GM15510 (cell line): ENCODE results near the gene EFR3B.

Source experiments
- POLR2A ChIP-seq: IDR thresholded peaks from 3 replicates; pipeline ENCODE4 v1.6.1; 2011; ENCODE audit warnings: borderline replicate concordance; ENCODE audit not compliant: insufficient read length; ENCODE audit errors: extremely low read depth

Gene EFR3B

DNA sequence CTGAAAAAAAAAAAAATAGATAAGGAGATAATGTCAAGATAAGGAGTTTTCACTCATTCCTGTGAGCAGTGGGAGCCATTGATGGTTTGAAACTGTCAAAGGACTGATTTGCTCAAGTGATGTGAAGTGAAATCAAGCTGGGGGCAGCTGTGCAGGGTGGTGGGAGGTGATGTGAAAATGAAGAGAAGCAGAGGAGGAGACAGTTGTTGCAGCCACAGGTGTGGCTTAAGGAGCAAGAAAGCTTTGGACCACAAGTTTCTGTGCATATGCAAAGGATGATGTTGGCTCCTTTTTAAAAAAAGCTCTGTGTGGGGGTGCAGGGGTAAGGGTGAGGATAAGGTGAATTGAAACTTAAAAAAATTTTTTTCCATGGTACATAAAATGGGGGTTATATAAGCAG is 8.3 kb downstream of the EFR3B start:
- no peak for TF ChIP-seq POLR2A

DNA sequence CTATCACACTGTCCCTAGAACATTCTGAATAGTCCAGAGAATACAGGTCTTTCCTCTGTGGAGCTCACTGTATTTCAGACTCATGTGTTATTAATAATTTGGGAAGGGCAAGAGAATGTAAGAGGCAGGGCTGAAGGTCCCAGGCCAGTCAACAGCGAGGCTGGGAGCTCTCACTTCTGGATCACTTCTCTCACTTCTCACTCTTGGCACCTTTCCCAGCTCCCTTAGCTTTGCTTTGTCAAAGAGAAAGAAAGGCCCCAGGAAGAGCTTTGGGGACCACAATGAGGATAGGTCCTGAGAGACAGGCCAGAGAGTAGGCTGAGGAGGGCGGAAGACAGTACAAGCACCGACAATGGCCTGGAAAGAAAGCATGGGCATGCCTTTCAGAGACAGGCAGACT is 11.2 kb downstream of the EFR3B start:
- TF ChIP-seq POLR2A, result no peak

DNA sequence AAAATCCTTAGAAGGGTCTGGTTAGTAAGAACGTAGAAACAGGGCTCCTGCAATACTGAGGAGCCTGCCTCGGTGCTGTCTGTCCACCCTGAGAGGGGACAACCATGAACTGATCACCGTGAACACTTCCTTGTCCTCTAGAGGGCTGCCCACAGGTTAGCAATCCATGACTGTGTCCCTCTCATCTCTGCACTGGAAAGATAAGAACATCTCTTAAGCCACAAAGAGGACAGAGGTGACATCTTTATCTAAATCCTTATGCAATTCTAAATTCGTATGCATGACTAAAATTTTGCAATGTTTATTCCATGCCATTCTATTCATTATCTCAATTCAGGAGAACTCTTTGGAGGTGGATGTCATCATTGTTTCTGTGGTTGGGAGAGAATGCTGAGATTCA is 12.8 kb downstream of the EFR3B start:
- TF ChIP-seq POLR2A, result no peak

DNA sequence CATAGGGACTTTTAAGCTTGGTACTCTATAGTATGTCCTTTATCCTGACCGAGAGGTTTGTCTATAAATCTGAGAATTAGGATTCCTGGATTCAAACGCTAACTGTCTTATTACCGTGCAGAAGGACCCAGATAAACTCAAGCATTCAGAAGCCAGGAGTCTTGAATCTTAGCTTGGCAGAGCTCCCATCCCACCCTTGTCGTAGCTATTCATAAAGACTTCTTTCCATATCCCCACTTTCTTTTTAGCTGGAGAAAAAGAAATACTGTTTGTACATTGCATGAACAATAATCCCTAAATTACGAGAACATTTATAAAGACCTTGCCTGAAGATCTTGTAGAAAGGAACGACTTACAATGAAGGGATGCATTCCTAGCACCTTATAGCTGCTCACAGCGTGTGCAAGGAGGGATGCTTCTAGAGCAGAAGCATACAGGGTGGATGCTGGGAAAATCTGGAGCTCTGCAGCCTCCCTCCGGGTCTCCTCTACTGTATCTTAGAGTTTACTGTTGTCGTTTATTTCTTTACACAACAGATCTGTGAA is 13.6 kb downstream of the EFR3B start:
- TF ChIP-seq POLR2A, result no peak

DNA sequence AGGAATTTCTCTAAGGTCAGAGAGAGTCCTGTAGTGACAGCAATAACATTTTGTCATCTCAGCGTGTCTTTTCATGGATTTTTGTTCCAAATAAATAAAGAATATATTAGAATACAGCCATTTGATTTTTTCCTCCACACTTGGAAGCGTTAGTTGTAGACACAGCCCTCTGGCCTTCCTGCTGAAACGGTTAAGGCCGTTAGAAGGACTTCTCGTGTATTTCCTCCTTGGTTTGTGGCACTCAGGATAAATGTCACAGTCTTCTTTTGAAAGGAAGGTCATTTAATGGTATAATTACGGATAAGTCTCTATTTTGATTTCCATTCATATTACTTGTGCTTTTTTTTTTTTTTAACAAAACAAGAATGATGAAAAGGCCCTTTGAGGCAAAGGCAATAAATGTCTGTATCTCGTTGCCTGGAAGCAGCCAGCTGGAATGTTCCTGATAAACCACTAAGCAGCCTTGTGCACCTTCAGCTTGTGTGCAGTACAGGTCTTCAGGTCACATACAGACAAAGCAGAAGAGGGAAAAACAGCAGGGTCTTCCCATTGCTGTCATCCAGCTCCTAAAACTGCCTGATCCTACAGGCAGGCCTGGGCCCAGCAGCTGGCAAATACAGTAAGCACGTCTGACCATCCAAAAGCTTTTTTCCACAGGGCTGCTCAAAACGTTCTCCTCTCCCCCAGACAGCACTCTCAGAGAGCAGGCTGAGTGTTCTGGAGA is 14.4 kb downstream of the EFR3B start:
- TF ChIP-seq POLR2A, result no peak

DNA sequence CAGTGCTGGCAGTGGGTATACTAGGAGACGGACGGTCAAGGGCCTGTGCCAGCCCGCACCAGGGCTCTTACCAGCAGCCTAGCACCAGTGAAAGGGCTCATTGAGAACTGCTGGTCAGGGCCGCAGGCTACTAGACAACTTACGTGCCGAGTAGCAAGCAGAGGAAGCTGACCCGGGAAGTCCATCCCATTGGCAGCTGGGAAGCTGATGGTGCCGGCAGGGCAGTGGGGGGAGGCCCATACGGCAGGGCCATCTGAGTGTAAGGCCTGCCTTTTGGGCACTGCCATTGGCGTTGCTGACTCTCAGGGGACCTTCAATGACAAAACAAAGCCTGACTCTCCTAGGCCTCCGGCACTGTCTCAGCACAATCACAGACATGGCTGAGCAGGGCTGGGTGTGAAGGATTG is 20.6 kb downstream of the EFR3B start:
- TF ChIP-seq POLR2A, result no peak

DNA sequence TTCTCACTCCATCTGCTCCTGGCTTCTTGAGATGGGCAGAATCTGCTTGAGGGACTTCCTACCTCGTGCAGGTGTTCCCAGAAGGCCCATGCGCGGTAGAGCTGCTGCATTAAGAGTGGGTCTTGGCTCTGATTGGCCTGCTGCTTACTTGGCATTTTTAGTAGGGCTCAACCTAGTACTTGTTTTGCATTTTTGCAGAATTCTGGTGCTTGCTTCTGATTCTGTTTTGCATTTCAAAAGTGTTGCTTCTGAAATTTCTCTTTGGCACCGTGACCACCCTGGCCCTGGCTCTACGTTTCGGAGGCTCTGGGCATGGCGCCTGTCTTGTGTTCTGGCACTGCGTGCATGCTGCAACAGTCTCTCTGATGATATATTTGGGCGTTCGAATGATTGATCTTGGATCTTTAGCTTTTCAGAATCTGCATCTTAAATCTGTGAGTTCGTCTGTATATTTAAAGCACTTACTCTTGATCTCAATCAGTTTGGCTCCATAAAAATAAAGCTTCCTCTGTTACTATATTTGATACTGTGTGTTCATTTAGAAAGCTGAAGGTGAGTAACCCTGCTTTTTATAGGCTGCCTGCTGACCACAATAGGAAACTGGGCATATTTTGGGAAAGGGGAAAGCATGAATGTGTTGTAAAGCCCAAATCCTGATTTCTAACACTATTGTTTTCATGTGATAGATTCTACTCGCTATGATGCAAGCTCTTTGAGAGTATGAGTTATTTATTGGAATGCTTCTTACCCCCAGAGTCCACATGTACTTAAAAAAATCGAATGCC is 22.2 kb downstream of the EFR3B start:
- TF ChIP-seq POLR2A, result no peak

DNA sequence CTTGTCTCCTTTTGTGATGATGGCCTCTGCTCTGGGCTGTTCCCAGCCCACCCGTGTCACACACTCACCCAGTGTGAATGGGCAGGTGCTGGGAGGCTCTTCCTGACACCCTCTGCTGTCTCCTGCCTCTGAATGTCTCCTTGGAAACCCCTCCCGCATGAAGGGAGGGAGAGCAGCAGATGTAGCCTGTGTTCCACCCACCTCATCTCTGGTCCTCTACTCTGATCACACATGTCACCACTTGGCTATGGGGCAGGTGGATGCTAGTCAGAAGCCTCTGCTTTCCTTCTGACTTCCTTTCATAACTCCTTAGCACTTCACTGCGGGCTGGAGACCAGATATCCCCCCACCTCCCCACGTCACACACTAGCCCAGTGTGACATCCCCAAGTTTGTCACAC is 23.9 kb downstream of the EFR3B start:
- no peak for TF ChIP-seq POLR2A

DNA sequence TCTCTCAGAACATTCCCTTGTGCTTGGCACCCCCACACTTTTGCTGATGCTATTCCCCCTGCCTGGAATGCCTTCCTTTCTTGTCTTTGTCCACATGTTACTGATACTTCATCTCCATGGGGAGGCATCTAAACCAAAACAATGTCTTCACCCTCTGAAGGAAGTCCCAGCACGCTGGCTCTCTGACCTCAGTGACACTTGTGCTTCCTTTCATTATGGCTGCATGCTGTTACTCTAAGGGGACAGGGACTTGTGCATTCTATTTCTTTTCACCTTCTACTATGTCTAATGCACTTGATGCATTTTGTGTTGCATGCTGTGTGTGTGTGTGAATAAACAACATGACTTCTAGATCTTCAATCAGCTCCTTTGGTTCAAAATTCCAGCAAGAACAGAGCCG is 24.6 kb downstream of the EFR3B start:
- no peak for TF ChIP-seq POLR2A

DNA sequence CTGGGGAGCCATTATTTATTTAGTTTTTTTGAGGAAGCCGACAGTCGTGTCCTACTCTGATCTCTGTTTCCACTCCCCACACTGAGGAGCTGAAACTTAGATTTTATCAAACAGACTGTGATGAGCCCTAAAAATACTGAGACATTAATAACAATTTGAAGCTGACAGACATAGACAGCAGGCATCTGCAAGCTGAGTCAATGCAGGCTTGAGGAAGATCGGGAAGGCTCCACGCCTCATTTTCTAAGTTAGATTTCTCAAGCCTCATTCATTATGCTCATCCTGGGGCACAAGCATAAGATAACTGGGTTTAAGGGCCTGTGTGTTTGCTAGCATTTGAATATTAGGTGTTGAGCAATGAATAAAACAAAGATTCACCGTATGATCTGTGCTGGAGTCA is 26.3 kb downstream of the EFR3B start:
- no peak for TF ChIP-seq POLR2A

DNA sequence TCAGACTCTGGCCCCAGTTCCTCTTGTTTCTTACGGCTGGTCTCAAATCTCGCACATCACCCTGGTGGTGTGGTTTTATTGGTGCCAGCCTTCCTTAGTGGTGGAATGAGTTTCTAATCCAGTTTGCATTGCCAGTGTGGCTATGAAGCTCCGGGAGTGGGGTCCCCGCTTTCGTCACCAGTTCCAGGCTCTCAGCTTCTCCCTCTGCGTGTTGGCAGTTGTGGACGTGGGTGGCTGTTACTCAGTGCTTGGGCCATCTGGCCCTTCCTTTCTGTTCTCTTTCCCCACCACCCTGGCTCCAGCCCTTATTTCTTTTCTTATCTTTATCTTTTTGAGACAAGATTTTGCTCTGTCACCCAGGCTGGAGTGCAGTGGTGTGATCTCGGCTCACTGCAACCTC is 30.1 kb downstream of the EFR3B start:
- no peak for TF ChIP-seq POLR2A

DNA sequence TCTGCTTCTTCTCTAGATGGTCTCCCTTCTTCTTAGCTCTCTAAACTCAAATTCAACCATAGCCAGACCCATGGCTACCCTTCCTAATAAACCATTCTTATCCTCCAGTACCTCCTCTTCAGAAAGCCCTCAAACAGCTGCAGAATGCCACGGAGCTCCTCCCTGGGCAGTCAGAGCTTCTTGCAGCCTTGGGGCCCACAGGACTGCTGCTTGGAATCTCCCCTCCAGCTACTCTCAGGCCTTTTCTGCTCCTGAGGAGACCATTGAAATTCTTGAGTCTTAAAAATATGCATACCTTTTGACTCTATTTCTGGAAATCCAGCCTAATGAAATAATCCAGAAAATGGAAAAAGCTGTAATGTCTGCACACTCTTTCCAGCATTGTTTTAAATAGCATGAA is 30.7 kb downstream of the EFR3B start:
- no peak for TF ChIP-seq POLR2A

DNA sequence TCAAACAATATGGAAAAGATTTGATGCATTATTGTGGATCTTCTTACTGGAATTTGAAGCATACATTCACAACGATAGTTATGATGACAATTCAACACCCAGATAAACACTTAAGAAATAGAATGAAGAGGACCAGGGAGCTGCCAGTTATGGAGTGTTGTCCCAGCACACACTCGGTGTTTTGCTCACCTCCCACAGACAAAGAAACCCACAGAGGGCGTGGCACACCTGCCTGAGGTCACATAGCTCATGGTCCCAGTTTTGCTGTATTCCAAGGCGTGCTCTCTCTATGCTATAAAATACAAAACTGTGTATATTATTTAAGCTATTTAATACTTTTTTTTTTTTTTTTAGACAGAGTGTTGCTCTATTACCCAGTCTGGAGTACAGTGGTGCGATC is 31.1 kb downstream of the EFR3B start:
- no peak for TF ChIP-seq POLR2A

DNA sequence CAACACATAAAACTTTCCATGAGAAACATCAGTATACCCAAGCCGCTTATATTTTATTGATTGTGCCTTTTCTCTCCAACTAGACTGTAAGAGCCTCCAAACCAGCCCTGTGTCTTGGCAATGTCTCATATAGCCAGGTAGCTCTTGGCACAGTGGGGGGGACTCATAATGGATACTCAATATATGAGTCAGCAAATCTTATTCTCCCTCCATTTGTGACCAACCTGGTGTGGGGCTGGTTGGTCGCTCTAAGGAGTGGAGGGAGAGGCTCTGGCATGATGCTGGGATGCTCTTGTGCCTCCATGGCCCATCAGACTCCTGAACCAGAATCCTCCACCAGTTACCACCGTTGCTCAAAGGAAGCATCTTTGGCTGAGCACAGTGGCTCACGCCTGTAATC is 32.0 kb downstream of the EFR3B start:
- no peak for TF ChIP-seq POLR2A

DNA sequence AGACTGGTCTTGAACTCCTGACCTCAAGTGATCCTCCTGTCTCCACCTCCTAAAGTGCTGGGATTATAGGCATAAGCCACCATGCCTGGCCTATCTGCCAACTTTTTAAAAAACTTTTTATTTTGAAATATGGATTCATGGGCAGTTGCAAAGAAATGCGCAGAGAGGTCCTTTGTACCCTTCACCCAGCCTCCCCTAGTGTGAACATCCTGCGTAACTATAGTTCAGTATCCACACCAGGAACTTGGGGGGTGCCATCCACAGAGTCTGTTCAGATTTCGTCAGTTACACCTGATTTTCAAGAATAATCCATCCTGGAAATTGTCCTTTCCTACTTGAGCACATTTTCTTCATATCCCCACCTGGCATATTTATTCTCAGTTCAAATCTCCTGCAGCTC is 33.0 kb downstream of the EFR3B start:
- TF ChIP-seq POLR2A, result no peak

DNA sequence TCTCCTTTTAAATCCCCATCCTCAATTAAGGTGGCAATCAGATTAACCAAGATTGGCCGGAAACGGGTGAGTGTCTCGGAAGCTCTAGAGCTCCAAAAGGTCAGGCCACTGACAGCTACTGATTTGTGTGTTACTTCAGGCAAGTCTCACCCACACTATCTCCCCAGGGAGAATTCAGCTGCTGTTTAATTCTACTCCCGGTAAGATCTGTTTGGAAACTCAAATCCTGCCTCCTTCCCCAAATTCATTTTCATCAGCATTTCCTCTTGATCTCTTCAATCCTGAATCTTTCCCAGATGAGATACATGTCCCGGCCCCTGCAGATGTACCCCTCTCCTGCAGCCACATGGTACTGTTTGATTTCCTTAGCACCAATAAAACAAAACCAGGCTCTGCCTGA is 34.9 kb downstream of the EFR3B start:
- TF ChIP-seq POLR2A, result no peak

DNA sequence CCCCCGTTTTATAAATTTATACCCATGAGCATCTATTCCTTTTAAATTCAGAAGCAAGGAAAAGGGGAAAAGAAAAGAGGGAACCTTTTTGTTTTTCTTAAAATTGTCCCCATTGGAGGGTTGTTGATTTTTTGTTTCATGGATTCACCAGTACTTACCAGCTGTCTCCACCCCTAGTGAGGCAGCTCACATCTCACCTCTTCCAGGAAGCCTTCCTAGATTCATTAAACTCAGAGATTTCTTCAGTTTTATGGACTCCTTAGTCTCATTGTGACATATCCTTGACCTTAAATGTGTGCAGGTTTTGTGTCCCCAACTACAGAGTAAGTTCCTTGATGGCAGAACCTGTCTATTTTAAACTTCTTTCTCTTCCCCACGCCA is 35.9 kb downstream of the EFR3B start:
- TF ChIP-seq POLR2A, result no peak
